SK-N-SH (cell line): Measurements from ENCODE around the gene MT1X. TPM values are rescaled to one million over a fixed set of nuclear protein-coding genes. Genes with fewer than 3 reads are reported as not detected.

Experiments
- CTCF ChIA-PET: fragments of 300-600, 350-600 bp; formaldehyde crosslinking; extraction: SDS; loops from one replicate; lab custom pipeline; 2021; lab: Yijun Ruan, JAX
- POLR2A ChIA-PET: fragments of 350-600 bp; sonication (Branson Sonifier 250); formaldehyde crosslinking; extraction: SDS; loops from one replicate; lab custom pipeline; 2020; ENCODE audit warnings: antibody characterized with exemption, inconsistent platforms; lab: Yijun Ruan, JAX
- DNase-seq: peaks from one replicate; pipeline ENCODE4 v3.0.0; 2012
- H2AFZ ChIP-seq: fragments of 200-600 bp; sonication (generic); 2 replicates; pipeline ENCODE4 v1.8.1; 2016; ENCODE audit warnings: antibody characterized with exemption, mild to moderate bottlenecking, low read depth
- H3F3A ChIP-seq: fragments of 200-600 bp; sonication (generic); replicated peaks from 2 replicates; pipeline ENCODE3; 2016; ENCODE audit warnings: antibody characterized with exemption, mild to moderate bottlenecking; ENCODE audit not compliant: insufficient read depth
- H3K27ac ChIP-seq, 2 experiments: fragments of 200-500 bp in 1 of 2; fragments of 200-600 bp in 1 of 2; sonication (Bioruptor generic) in 1 of 2; sonication (generic), shearing (Covaris generic) in 1 of 2; 2 replicates each; pipeline versions ENCODE4 v1.5.1 to v1.6.1; 2014 to 2016; ENCODE audit warnings: low read depth in 2 of 2, inconsistent platforms in 1 of 2, low read length in 1 of 2, mild to moderate bottlenecking in 1 of 2, mixed read lengths in 1 of 2
- H3K27me3 ChIP-seq: fragments of 200-600 bp; sonication (generic), shearing (Covaris generic); 2 replicates; pipeline ENCODE4 v1.6.1; 2016; ENCODE audit warnings: mixed run types; ENCODE audit not compliant: insufficient read depth
- H3K36me3 ChIP-seq, 2 experiments: fragments of 200-500 bp in 1 of 2; fragments of 200-600 bp in 1 of 2; sonication (Bioruptor generic) in 1 of 2; sonication (generic) in 1 of 2; replicated peaks in 1 of 2; 2 replicates each; pipeline versions ENCODE3 to v1.5.1; 2014 to 2016; ENCODE audit warnings: low read length in 1 of 2, mild to moderate bottlenecking in 1 of 2; ENCODE audit not compliant: insufficient read depth in 2 of 2, control insufficient read depth in 1 of 2
- H3K4me1 ChIP-seq, 2 experiments: fragments of 200-500 bp in 1 of 2; fragments of 200-600 bp in 1 of 2; sonication (Bioruptor generic) in 1 of 2; sonication (generic), shearing (Covaris generic) in 1 of 2; 2 replicates each; pipeline versions ENCODE4 v1.5.1 to v1.6.1; 2014 to 2016; ENCODE audit warnings: low read depth in 1 of 2, low read length in 1 of 2, mixed run types in 1 of 2; ENCODE audit not compliant: insufficient read depth in 2 of 2, control insufficient read depth in 1 of 2
- H3K4me2 ChIP-seq: fragments of 200-600 bp; sonication (generic), shearing (Covaris generic); 2 replicates; pipeline ENCODE4 v1.6.1; 2017; ENCODE audit warnings: mixed run types
- H3K4me3 ChIP-seq, 2 experiments: fragments of 200-500 bp in 1 of 2; fragments of 200-600 bp in 1 of 2; sonication (Bioruptor generic) in 1 of 2; sonication (generic), shearing (Covaris generic) in 1 of 2; 2 replicates each; pipeline versions ENCODE4 v1.5.1 to v1.8.1; 2014 to 2016; ENCODE audit warnings: low read depth in 2 of 2, inconsistent platforms in 1 of 2, low read length in 1 of 2, mild to moderate bottlenecking in 1 of 2, mixed read lengths in 1 of 2, moderate library complexity in 1 of 2
- H3K79me2 ChIP-seq: fragments of 200-600 bp; sonication (generic); 2 replicates; pipeline ENCODE4 v1.8.1; 2017; ENCODE audit warnings: mild to moderate bottlenecking; ENCODE audit not compliant: insufficient read depth
- H3K9ac ChIP-seq: fragments of 200-600 bp; sonication (generic); 2 replicates; pipeline ENCODE4 v1.6.1; 2017; ENCODE audit warnings: mixed run types
- H3K9me2 ChIP-seq: fragments of 200-600 bp; sonication (generic); 2 replicates; pipeline ENCODE4 v1.6.1; 2017; ENCODE audit warnings: mixed run types
- H3K9me3 ChIP-seq: fragments of 200-600 bp; sonication (generic); 2 replicates; pipeline ENCODE4 v1.6.1; 2017; ENCODE audit warnings: mixed run types, mild to moderate bottlenecking, moderate library complexity
- H4K20me1 ChIP-seq: fragments of 200-600 bp; sonication (generic); 2 replicates; pipeline ENCODE4 v1.6.1; 2017; ENCODE audit warnings: mild to moderate bottlenecking, mixed run types; ENCODE audit not compliant: insufficient read depth
- CTCF ChIP-seq: fragments of 200-600 bp; sonication (generic); IDR thresholded peaks from 2 replicates; pipeline ENCODE4 v1.6.1; 2017; ENCODE audit warnings: antibody characterized with exemption, mild to moderate bottlenecking, moderate library complexity
- ELF1 ChIP-seq: IDR thresholded peaks from 2 replicates; pipeline ENCODE4 v1.4.0; 2012
- FOXM1 ChIP-seq: IDR thresholded peaks from 2 replicates; pipeline ENCODE4 v1.4.0; 2012; ENCODE audit warnings: low read depth, mild to moderate bottlenecking
- JUND ChIP-seq: IDR thresholded peaks from 2 replicates; pipeline ENCODE4 v1.4.0; 2012
- MAX ChIP-seq: IDR thresholded peaks from 2 replicates; pipeline ENCODE4 v1.4.0; 2012; ENCODE audit warnings: low read depth
- RAD21 ChIP-seq: IDR thresholded peaks from 2 replicates; pipeline ENCODE4 v1.6.1; 2012; ENCODE audit warnings: mild to moderate bottlenecking, low read length
- REST ChIP-seq: IDR thresholded peaks from 2 replicates; pipeline ENCODE4 v1.6.1; 2012; ENCODE audit warnings: mild to moderate bottlenecking, low read depth, low read length, moderate library complexity
- RXRA ChIP-seq: IDR thresholded peaks from 2 replicates; pipeline ENCODE4 v1.4.0; 2012; ENCODE audit warnings: low read depth, mild to moderate bottlenecking, borderline replicate concordance
- SMC3 ChIP-seq: IDR thresholded peaks from 2 replicates; pipeline ENCODE4 v1.6.1; 2012; ENCODE audit warnings: low read depth, low read length, improper control_type of control experiment
- TEAD4 ChIP-seq: IDR thresholded peaks from 2 replicates; pipeline ENCODE4 v1.4.0; 2012; ENCODE audit warnings: mild to moderate bottlenecking, borderline replicate concordance; ENCODE audit not compliant: insufficient read depth
- USF2 ChIP-seq: fragments of 150-350 bp; IDR thresholded peaks from 2 replicates; pipeline ENCODE4 v1.6.1; 2017; ENCODE audit warnings: antibody characterized with exemption, low read length, low read depth, borderline replicate concordance
- YY1 ChIP-seq: IDR thresholded peaks from 2 replicates; pipeline ENCODE4 v1.4.0; 2012; ENCODE audit warnings: low read depth, mild to moderate bottlenecking
- WGBS: methylation state at CpG from one replicate; pipeline ENCODE4 v1.1.6; 2017; ENCODE audit warnings: low lambda C conversion rate; 5-methylcytosine and 5-hydroxymethylcytosine counted together
- polyA plus RNA-seq, 3 experiments: library from polyadenylated mRNA; depleted of rRNA; stranded (reverse); fragments of >200 nt; gene quantifications; 2 replicates each; pipeline ENCODE4 v1.2.3, GENCODE V29; 2012

Gene MT1X
- polyA plus RNA-seq, 1 of the 3 experiments (the other 2 are of a cell fraction), result 213 TPM

- Histone ChIP-seq H4K20me1 (no peaks in the 10 kb centered on the region), H3K27ac (no peak overlapping the region), H2AFZ (0 out of 2 replicates have a peak overlapping the region, but pooled peaks have one; percentile 70), H3K27me3 (no peaks in the 10 kb centered on the region), H3K9me2 (no peaks in the 10 kb centered on the region), H3K36me3 (no peaks in the 10 kb centered on the region), H3K9ac (no peak overlapping the region), H3K4me2 (no peak overlapping the region), H3K4me3 (no peak overlapping the region), H3K9me3 (no peaks in the 10 kb centered on the region), H3K4me1 (no peaks in the 10 kb centered on the region; a peak in 1 of 4 replicates), H3F3A (no peaks in the 10 kb centered on the region), H3K79me2 (no peaks in the 10 kb centered on the region)
- WGBS, result 84% methylated on average over 5 of the region's 5 CpGs
- POLR2A ChIA-PET, result no interaction called here
- CTCF ChIA-PET, result interaction anchor here (0.6 to 5.3 kb wide), 29 partner anchors 12 to 1238 kb away, joined by 3 to 138 read pairs (median 6); partner anchors contain the start of genes MT1X and MT3
- TF ChIP-seq RAD21, result no peak
- TF ChIP-seq ELF1, result no peak
- no peak for TF ChIP-seq MAX
- no peak for TF ChIP-seq JUND
- TF ChIP-seq TEAD4, result no peak
- TF ChIP-seq RXRA, result no peak
- no peak for TF ChIP-seq USF2
- TF ChIP-seq REST, result no peak
- no peak for TF ChIP-seq FOXM1
- TF ChIP-seq YY1, result no peak
- TF ChIP-seq CTCF, result no peak
- TF ChIP-seq SMC3, result no peak
- no peak for DNase-seq
Measured at GRCh38 chr16:56702836-56703235, 20.6 kb downstream of the MT1X start.
